Left renal pelvis (tissue), 4 donors: ENCODE data around the gene CELF5. TPM values are rescaled to one million over a fixed set of nuclear protein-coding genes. Genes with fewer than 3 reads are reported as not detected.
A peak's percentile ranks its signal among the peaks of the same experiment; 100 is the strongest.

Experiments used
- DNase-seq, 4 donors: peaks; one replicate each; pipeline ENCODE4 v3.0.0-alpha.2; 2013; ENCODE audit warnings: low read depth in 4 of 4, low spot score in 3 of 4
- polyA plus RNA-seq, 4 donors: library from polyadenylated mRNA; unstranded; fragments of 120-200 nt; gene quantifications; one replicate each; pipeline ENCODE4 v1.2.1, GENCODE V29; 2013; ENCODE audit not compliant: insufficient read length in 4 of 4

The CELF5 gene
- polyA plus RNA-seq, 4 donors: 0.76 to 1.3 (median 0.97) TPM

- DNase-seq: no peak
Measured at GRCh38 chr19:3236272-3236671, 11.8 kb downstream of the CELF5 start.

- no peak for DNase-seq
Measured at GRCh38 chr19:3238066-3238561, 13.7 kb downstream of the CELF5 start.

- no peak for DNase-seq
Measured at GRCh38 chr19:3239367-3239766, 14.9 kb downstream of the CELF5 start.

- peak in 3 of 4 donors; percentile 26 to 64 (median 40) for DNase-seq
Measured at GRCh38 chr19:3243819-3244700, 19.6 kb downstream of the CELF5 start.

- no peak for DNase-seq
Measured at GRCh38 chr19:3245050-3245449, 20.6 kb downstream of the CELF5 start.

- no peak for DNase-seq
Measured at GRCh38 chr19:3248728-3249326, 24.4 kb downstream of the CELF5 start.

GRCh38 chr19:3249408-3249807, 24.9 kb downstream of the CELF5 start:
- no peak for DNase-seq

- DNase-seq: no peak
Measured at GRCh38 chr19:3250675-3251074, 26.2 kb downstream of the CELF5 start.

- DNase-seq: no peak
Measured at GRCh38 chr19:3251229-3251628, 26.8 kb downstream of the CELF5 start.

GRCh38 chr19:3252650-3253049, 28.2 kb downstream of the CELF5 start:
- DNase-seq: no peak

GRCh38 chr19:3253270-3253669, 28.8 kb downstream of the CELF5 start:
- DNase-seq: no peak

GRCh38 chr19:3254520-3254919, 30.1 kb downstream of the CELF5 start:
- no peak for DNase-seq

- no peak for DNase-seq
Measured at GRCh38 chr19:3257071-3257470, 32.6 kb downstream of the CELF5 start.

- DNase-seq: no peak
Measured at GRCh38 chr19:3262362-3262761, 37.9 kb downstream of the CELF5 start.

GRCh38 chr19:3263866-3264265, 39.4 kb downstream of the CELF5 start:
- DNase-seq: no peak

GRCh38 chr19:3265432-3265831, 41.0 kb downstream of the CELF5 start:
- no peak for DNase-seq

GRCh38 chr19:3266092-3266693, 41.7 kb downstream of the CELF5 start:
- DNase-seq: no peak

- DNase-seq: no peak
Measured at GRCh38 chr19:3266792-3267514, 42.5 kb downstream of the CELF5 start.

GRCh38 chr19:3268326-3268725, 43.9 kb downstream of the CELF5 start:
- no peak for DNase-seq

- DNase-seq: no peak
Measured at GRCh38 chr19:3268763-3269162, 44.3 kb downstream of the CELF5 start.
